Suprapubic skin (tissue), 4 donors: ENCODE results near the gene S100B. TPM values are rescaled to one million over a fixed set of nuclear protein-coding genes. Genes with fewer than 3 reads are reported as not detected.
A peak's percentile ranks its signal among the peaks of the same experiment; 100 is the strongest.

Experiments used
- DNase-seq, 2 donors: peaks; one replicate each; pipeline ENCODE4 v3.0.0-alpha.2; 2019; ENCODE audit warnings: low spot score in 2 of 2
- H3K27ac ChIP-seq: fragments of 200-600 bp; sonication (generic); one replicate; pipeline ENCODE4 v1.5.1; 2019
- H3K27me3 ChIP-seq: fragments of 200-600 bp; sonication (generic); one replicate; pipeline ENCODE4 v1.5.1; 2019
- H3K36me3 ChIP-seq: fragments of 200-600 bp; sonication (generic); one replicate; pipeline ENCODE4 v1.5.1; 2019
- H3K4me1 ChIP-seq: fragments of 200-600 bp; sonication (generic); one replicate; pipeline ENCODE4 v1.5.1; 2019
- H3K4me3 ChIP-seq: fragments of 200-600 bp; sonication (generic); one replicate; pipeline ENCODE4 v1.5.1; 2019; ENCODE audit warnings: mild to moderate bottlenecking
- H3K9me3 ChIP-seq: fragments of 200-600 bp; sonication (generic); one replicate; pipeline ENCODE4 v1.5.1; 2019
- EP300 ChIP-seq: sonication (generic); formaldehyde crosslinking; IDR thresholded peaks from one replicate; pipeline ENCODE4 v1.6.1; 2017; ENCODE audit warnings: antibody characterized with exemption
- POLR2A ChIP-seq, 2 donors: fragments of 450-650 bp; IDR thresholded peaks; one replicate each; pipeline ENCODE4 v1.6.1; 2017; ENCODE audit warnings: antibody characterized with exemption in 2 of 2, mild to moderate bottlenecking in 2 of 2, moderate library complexity in 2 of 2
- POLR2AphosphoS5 ChIP-seq, 3 donors: sonication (generic); formaldehyde crosslinking; IDR thresholded peaks; one replicate each; pipeline ENCODE4 v1.6.1; 2017; ENCODE audit warnings: antibody characterized with exemption in 3 of 3
- WGBS: methylation state at CpG from one replicate; pipeline ENCODE4 v1.1.5; 2018; 5-methylcytosine and 5-hydroxymethylcytosine counted together
- total RNA-seq, 4 donors: library from RNA; depleted of rRNA; stranded (reverse); fragments of >200 nt; gene quantifications; one replicate each; pipeline ENCODE4 v1.1.0, GENCODE V29; 2016
- TF ChIP-seq, protein P1 (sequence below), 2 donors: fragments of 200-600 bp in 1 of 2; fragments of 450-650 bp in 1 of 2; sonication (generic) in 1 of 2; IDR thresholded peaks; one replicate each; pipeline ENCODE4 v1.5.1; 2016 to 2019; ENCODE audit warnings: antibody characterized with exemption in 2 of 2, mild to moderate bottlenecking in 1 of 2, moderate library complexity in 1 of 2

The S100B gene
- total RNA-seq, 4 donors from 2014 or later, result 11.4 to 16.5 (median 14.2) TPM

- H3K36me3 ChIP-seq, result peaks cover 89% of the 10 kb centered on the region
- H3K27ac ChIP-seq, result no peak overlapping the region
- H3K4me1 ChIP-seq, result no peaks in the 10 kb centered on the region
- no peaks in the 10 kb centered on the region for H3K27me3 ChIP-seq
- peak in 1 of 2 donors; percentile 69 for DNase-seq
- WGBS, result 92% methylated on average over 11 of the region's 19 CpGs
- no peak overlapping the region for H3K4me3 ChIP-seq
- H3K9me3 ChIP-seq, result no peaks in the 10 kb centered on the region
- TF ChIP-seq EP300 (no peak), POLR2A (IDR thresholded peaks at IDR 0.05) (no peak), POLR2AphosphoS5 (IDR thresholded peaks at IDR 0.05) (no peak)
- TF ChIP-seq, protein P1, sequence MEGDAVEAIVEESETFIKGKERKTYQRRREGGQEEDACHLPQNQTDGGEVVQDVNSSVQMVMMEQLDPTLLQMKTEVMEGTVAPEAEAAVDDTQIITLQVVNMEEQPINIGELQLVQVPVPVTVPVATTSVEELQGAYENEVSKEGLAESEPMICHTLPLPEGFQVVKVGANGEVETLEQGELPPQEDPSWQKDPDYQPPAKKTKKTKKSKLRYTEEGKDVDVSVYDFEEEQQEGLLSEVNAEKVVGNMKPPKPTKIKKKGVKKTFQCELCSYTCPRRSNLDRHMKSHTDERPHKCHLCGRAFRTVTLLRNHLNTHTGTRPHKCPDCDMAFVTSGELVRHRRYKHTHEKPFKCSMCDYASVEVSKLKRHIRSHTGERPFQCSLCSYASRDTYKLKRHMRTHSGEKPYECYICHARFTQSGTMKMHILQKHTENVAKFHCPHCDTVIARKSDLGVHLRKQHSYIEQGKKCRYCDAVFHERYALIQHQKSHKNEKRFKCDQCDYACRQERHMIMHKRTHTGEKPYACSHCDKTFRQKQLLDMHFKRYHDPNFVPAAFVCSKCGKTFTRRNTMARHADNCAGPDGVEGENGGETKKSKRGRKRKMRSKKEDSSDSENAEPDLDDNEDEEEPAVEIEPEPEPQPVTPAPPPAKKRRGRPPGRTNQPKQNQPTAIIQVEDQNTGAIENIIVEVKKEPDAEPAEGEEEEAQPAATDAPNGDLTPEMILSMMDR (IDR thresholded peaks at IDR 0.05), result no peak
Measured at GRCh38 chr21:46560568-46561444, 44.1 kb downstream of the S100B start.

- no peaks in the 10 kb centered on the region for H3K27me3 ChIP-seq
- H3K4me1 ChIP-seq, result no peaks in the 10 kb centered on the region
- WGBS, result 72% methylated on average over 15 of the region's 16 CpGs
- TF ChIP-seq EP300, result no peak
- no peak for TF ChIP-seq POLR2AphosphoS5 (IDR thresholded peaks at IDR 0.05)
- no peak overlapping the region for H3K4me3 ChIP-seq
- H3K9me3 ChIP-seq, result no peaks in the 10 kb centered on the region
- peaks cover 89% of the 10 kb centered on the region for H3K36me3 ChIP-seq
- no peak for DNase-seq
- no peak overlapping the region for H3K27ac ChIP-seq
Measured at GRCh38 chr21:46559291-46559983, 45.4 kb downstream of the S100B start.

- no peaks in the 10 kb centered on the region for H3K9me3 ChIP-seq
- no peak for TF ChIP-seq POLR2AphosphoS5 (IDR thresholded peaks at IDR 0.05)
- TF ChIP-seq, protein P1 (IDR thresholded peaks at IDR 0.05), result no peak
- TF ChIP-seq EP300, result no peak
- no peak for TF ChIP-seq POLR2A (IDR thresholded peaks at IDR 0.05)
- H3K36me3 ChIP-seq, result peaks cover 85% of the 10 kb centered on the region
- no peak overlapping the region for H3K27ac ChIP-seq
- no peaks in the 10 kb centered on the region for H3K4me1 ChIP-seq
- no peak overlapping the region for H3K4me3 ChIP-seq
- no peaks in the 10 kb centered on the region for H3K27me3 ChIP-seq
- 97% methylated on average over 23 of the region's 26 CpGs for WGBS
- no peak for DNase-seq
Measured at GRCh38 chr21:46557919-46558392, 46.9 kb downstream of the S100B start.

DNA sequence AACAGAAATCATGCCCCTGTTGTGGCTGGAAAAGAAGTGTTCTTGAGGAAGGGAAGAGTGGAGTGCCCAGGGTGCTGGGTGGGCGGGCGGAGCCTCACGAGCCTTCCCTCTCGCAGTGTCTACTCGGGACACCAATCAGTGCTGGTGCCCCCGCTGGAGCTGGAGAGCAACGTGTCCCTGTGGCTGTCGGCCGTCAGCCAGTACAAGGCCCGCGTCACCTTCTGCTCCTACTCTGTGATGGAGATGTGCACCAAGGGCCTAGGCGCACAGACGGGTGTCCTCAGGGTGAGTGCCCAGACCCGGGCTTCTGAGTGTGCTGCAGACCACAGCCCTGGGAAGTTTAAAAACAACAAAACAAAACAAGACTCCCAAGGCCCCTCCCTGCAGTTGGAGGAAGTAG is 47.4 kb downstream of the S100B start:
- Histone ChIP-seq H3K36me3 (peaks cover 85% of the 10 kb centered on the region), H3K27ac (no peak overlapping the region), H3K4me3 (no peak overlapping the region), H3K4me1 (no peaks in the 10 kb centered on the region), H3K9me3 (no peaks in the 10 kb centered on the region), H3K27me3 (no peaks in the 10 kb centered on the region)
- 87% methylated on average over 3 of the region's 14 CpGs for WGBS
- peak in 1 of 2 donors; percentile 73 for DNase-seq
- TF ChIP-seq, protein P1 (IDR thresholded peaks at IDR 0.05), result no peak
- no peak for TF ChIP-seq POLR2A (IDR thresholded peaks at IDR 0.05)
- TF ChIP-seq EP300, result no peak
- no peak for TF ChIP-seq POLR2AphosphoS5 (IDR thresholded peaks at IDR 0.05)

GRCh38 chr21:46556802-46557201 is 48.1 kb downstream of the S100B start:
- no peak for DNase-seq
- TF ChIP-seq POLR2A (IDR thresholded peaks at IDR 0.05) (no peak), POLR2AphosphoS5 (IDR thresholded peaks at IDR 0.05) (no peak), EP300 (no peak)
- TF ChIP-seq, protein P1 (IDR thresholded peaks at IDR 0.05), result no peak
- no peak overlapping the region for H3K27ac ChIP-seq
- no peaks in the 10 kb centered on the region for H3K4me1 ChIP-seq
- no peak overlapping the region for H3K4me3 ChIP-seq
- H3K27me3 ChIP-seq, result no peaks in the 10 kb centered on the region
- WGBS, result 97% methylated on average over 13 of the region's 13 CpGs
- peaks cover 84% of the 10 kb centered on the region for H3K36me3 ChIP-seq
- H3K9me3 ChIP-seq, result no peaks in the 10 kb centered on the region
